K562 (cell line): ENCODE measurements around the gene SRGAP3.

Experiments used
- CCAR2 ChIP-seq: fragments of 200-400 bp; formaldehyde crosslinking; IDR thresholded peaks from 2 replicates; pipeline ENCODE4 v1.6.1; 2017; ENCODE audit warnings: mild to moderate bottlenecking, low read depth, low read length
- CREB3 ChIP-seq: fragments of 450-650 bp; conservative IDR thresholded peaks from 2 replicates; pipeline ENCODE4 v1.6.1; 2016; ENCODE audit warnings: missing genetic modification characterization, low read depth, mild to moderate bottlenecking, missing compliant biosample characterization, moderate library complexity
- ELF1 ChIP-seq: fragments of 200-800 bp; sonication (Bioruptor generic); IDR thresholded peaks from 2 replicates; pipeline ENCODE4 v1.6.1; 2016; ENCODE audit warnings: missing genetic modification characterization, missing compliant biosample characterization
- EZH2 ChIP-seq: IDR thresholded peaks from 2 replicates; pipeline ENCODE4 v1.6.1; 2012; ENCODE audit warnings: low read depth, mild to moderate bottlenecking, inconsistent platforms, low read length, borderline replicate concordance
- FOXJ3 ChIP-seq: sonication (generic); formaldehyde crosslinking; IDR thresholded peaks from 2 replicates; pipeline ENCODE4 v1.4.0; 2020; ENCODE audit warnings: mild to moderate bottlenecking, missing genetic modification reagents
- HCFC1 ChIP-seq: IDR thresholded peaks from 2 replicates; pipeline ENCODE4 v1.6.1; 2012; ENCODE audit warnings: low read depth, low read length, improper control_type of control experiment
- NFIC ChIP-seq: fragments of 450-650 bp; IDR thresholded peaks from 2 replicates; pipeline ENCODE4 v1.6.1; 2017; ENCODE audit warnings: mild to moderate bottlenecking, inconsistent platforms
- NFRKB ChIP-seq: fragments of 450-650 bp; IDR thresholded peaks from 2 replicates; pipeline ENCODE4 v1.6.1; 2016; ENCODE audit warnings: low read depth
- PHF8 ChIP-seq: fragments of 200-600 bp; sonication (generic); IDR thresholded peaks from 2 replicates; pipeline ENCODE4 v1.6.1; 2012; ENCODE audit warnings: mixed run types, mild to moderate bottlenecking, inconsistent platforms, low read length, moderate library complexity, borderline replicate concordance
- SMAD3 ChIP-seq: fragments of 450-650 bp; formaldehyde crosslinking; conservative IDR thresholded peaks from 2 replicates; pipeline ENCODE4 v1.4.0; 2020; ENCODE audit warnings: mild to moderate bottlenecking
- UBTF ChIP-seq, 2 experiments: IDR thresholded peaks; 2 replicates each; pipeline ENCODE4 v1.6.1; 2012; ENCODE audit warnings: improper control_type of control experiment in 2 of 2, low read depth in 2 of 2, low read length in 2 of 2, borderline replicate concordance in 1 of 2
- ZBTB49 ChIP-seq: sonication (generic); formaldehyde crosslinking; IDR thresholded peaks from 2 replicates; pipeline ENCODE4 v1.8.0; 2022; ENCODE audit warnings: missing genetic modification reagents, mild to moderate bottlenecking, borderline replicate concordance
- ZHX1 ChIP-seq: fragments of 150-350 bp; conservative IDR thresholded peaks from 2 replicates; pipeline ENCODE4 v1.6.1; 2014; ENCODE audit warnings: low read length

GRCh38 chr3:9247361-9247940 lies 2.0 kb downstream of the SRGAP3 start:
- no peak for TF ChIP-seq SMAD3 (CRISPR knock-in tag)
- TF ChIP-seq UBTF (IDR thresholded peaks at IDR 0.05; ENCODE audit: borderline replicate concordance in 1 of 2, low read depth in 2 of 2, low read length in 2 of 2) = no peak
- TF ChIP-seq ZBTB49 (CRISPR knock-in tag) = no peak
- no peak for TF ChIP-seq PHF8
- TF ChIP-seq ELF1 (tag) = no peak
- no peak for TF ChIP-seq CCAR2
- TF ChIP-seq FOXJ3 (CRISPR knock-in tag) = no peak
- no peak for TF ChIP-seq EZH2
- no peak for TF ChIP-seq CREB3 (tag)
- no peak for TF ChIP-seq NFRKB
- no peak for TF ChIP-seq NFIC
- TF ChIP-seq ZHX1 = no peak
- TF ChIP-seq HCFC1 = no peak
